ENCODE measurements around the gene MAP2.
"Not testable (repeated sequence)": the region's sequence is repeated elsewhere in the genome, so short reads cannot be mapped to it uniquely, and the experiment has no call there.

MAP2 gene

DNA sequence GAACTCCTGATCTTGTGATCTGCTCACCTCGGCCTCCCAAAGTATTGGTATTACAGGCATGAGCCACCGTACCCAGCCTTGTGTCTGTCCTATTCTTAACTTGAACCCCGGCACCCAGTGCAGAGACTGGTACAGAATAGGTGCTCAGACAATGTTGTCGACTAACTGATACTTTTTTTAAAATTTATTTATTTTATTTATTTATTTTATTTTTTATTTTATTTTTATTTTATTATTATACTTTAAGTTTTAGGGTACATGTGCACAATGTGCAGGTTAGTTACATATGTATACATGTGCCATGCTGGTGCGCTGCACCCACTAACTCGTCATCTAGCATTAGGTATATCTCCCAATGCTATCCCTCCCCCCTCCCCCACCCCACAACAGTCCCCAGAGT is 174.4 kb downstream of the MAP2 start:
- DNase-seq (ENCODE audit: low read depth): not testable (repeated sequence)

DNA sequence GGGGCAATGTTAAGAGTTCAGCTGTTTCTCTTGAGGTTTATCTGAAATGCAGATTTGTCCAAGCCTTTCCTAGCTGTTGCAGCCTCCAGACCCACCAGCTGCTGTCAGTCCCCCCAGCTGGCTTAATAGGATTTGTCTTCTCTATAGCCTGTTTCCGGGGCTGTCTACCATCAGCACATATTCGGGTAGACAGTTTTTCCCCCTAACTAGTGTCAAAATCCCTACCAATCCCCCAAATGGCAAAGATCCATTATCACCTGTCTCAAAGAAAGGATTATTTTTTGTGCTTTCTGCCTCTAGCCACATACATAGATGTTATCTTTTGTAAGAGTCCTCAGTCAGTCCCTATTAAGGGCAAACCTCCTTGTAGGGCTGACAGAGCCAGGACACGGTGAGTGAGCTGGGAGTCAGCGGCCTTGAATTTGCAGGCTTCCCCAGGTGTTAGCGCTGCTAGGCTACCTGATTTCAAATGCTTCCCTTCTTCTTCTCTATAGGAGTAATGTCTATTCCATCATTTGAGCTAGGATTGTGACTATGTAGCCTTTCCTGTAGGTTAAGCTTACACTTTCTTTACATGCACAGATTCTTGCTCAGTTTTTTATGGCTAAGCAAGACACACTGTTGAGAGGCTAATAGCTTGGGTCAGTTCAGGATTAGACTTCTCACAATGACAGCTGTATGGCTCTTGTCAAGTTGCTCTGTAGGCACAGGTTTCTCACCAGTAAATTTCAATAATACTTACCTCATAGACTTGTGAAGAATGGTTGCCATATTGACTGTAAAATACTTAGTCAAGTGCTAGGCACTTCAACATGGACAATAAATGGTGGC is 176.7 kb downstream of the MAP2 start:
- DNase-seq (ENCODE audit: low read depth): no peak

DNA sequence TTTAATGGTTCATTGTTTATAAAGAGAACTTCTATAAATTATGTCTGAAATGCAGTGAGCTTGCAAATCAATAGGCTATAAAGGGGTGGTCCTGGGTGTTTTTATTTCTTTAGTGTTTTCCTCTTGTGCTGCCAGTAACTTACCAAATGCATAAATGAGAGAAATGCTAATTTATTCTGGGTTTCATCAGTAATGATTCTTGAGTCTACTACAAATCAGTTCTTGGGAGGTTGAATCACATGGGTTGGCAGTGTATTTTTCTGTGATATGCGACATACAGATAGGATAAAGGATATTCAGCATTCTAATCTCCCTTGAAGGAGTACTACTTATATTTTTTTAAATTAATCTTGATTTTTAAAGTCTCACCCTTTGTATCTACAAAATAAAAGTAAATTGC is 177.7 kb downstream of the MAP2 start:
- DNase-seq (ENCODE audit: low read depth): no peak

DNA sequence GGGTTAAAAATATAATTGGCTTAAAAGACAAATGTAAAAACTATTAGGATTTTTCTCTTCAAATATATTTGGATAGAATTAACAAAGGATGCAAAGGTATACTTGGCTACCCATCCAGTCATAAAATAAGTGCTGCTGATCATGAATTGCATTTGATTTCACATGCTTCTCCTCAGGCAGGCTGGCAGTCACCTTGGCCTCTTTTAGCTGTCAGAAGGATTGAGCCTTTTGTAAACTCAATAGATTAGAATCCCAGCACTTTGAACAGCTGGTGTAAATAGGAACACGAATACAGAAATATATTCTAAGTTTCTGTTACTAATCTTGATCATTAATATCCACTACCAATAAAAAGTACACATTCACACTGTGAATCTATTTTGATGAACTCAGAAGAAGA is 178.4 kb downstream of the MAP2 start:
- DNase-seq (ENCODE audit: low read depth): no peak

DNA sequence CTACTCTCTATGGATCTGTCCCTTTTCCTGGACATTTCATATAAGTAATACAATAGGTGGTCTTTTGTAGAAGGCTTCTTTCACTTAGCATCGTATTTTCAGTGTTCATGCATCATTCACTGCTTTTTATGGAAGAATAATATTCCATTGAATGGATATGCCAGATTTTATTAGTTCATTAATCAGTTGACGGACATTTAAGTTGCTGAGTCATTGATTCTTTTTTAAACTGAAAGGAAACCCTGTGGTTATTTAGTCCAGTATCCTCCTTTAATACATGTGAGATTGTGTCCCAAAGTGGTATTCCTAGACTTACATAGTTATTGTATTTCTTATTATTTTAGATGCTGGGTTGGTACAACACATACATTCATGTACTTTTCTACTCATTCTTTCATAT is 185.7 kb downstream of the MAP2 start:
- no peak for DNase-seq (ENCODE audit: low read depth)

DNA sequence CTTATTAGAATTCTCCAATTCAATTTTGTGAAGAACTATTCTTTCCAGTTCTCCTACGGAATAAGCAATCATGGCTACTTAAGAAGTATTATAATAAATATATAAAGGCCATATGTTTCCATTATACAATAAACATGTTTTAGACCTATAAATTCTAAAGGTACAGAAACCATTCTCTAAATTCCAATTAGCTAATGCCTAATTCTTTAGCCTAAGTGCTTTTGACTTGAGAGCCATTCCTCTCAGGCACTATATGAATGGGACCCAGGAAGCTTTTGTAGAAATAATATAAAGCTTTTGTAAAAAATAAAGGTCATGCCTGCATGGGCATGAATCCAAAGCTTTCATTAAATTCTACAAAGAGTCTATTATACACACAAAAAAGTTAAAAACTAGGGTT is 186.8 kb downstream of the MAP2 start:
- DNase-seq (ENCODE audit: low read depth): no peak

DNA sequence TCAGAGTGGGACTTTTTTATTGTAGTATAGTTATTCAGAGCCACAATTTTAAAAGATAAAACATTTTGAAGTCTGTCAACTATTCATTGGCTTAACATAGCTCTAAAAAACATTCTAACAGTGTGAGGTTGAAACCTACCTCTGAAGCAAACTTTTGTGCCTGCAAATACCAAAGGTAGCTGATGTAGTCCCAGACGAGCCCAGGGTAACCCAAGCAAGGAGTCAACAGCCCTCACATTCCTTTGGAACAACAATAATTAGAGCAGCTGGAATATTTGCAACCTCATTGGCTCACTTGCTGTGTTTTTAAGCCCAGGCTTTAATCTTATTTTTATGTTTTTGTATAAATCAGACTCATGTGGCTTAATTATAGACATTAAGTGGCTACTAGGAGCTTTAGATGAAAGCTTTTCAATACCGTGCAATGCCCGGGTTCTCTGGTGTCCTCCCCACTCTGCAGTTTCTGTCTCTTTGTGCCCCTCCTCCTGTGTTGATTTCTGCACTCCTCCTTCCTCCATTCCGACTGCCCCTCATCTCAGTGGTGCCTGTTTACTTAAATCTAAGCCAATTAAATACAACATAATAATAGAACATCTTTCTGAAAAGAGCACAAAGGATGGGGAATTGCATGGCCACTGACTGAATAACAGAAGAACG is 189.9 kb downstream of the MAP2 start:
- no peak for DNase-seq (ENCODE audit: low read depth)

DNA sequence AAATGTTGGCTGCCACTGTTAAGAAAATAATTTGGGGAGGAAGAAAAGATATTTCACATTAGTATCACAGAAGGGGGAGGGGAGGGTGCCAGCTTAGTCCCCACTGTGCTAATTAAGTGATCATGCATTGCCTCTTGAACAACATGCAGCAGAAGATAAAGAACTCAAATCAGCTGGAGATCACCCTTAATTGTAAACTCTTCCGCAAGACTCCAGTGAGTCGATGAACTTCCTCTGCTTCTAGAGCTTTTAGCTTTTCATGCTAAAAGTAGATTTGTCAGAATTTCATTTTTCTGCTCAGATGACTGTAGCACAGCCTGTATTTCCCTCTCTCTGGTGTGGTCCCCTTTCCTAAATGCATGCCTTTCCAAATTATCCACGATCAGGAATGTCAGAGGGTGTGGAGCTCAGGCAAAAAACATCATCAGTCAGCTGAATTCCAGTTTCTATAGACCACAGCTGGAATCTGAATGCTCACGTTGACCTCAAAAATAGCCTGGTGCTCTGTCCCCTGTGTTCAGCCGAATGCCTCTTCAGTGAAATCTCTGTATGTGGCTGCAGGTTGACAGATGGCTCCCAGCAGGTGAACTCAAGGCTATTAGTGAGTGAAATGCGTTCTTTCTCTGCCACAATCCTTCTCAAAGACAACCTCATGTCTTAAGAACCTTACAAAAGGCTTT is 191.0 kb downstream of the MAP2 start:
- no peak for DNase-seq (ENCODE audit: low read depth)

DNA sequence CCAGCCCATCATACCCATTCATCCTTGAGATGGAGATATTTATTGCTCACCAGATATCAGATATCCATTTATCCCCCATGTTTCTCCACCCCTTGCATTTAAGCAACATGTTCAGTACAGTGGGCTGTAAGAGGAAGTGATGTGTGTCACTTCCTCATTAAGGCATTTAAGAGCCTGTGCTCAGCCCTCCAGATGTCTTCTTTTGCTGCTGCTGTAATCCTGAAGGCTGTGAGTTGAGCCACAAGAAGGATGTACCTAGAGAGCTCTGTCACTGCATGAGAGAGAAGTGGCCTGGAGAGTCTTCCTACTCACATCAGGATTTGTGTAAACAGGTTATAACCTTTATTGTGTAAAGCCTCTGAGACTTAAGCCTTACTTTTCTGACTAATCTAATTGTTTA is 195.9 kb downstream of the MAP2 start:
- DNase-seq (ENCODE audit: low read depth): no peak

DNA sequence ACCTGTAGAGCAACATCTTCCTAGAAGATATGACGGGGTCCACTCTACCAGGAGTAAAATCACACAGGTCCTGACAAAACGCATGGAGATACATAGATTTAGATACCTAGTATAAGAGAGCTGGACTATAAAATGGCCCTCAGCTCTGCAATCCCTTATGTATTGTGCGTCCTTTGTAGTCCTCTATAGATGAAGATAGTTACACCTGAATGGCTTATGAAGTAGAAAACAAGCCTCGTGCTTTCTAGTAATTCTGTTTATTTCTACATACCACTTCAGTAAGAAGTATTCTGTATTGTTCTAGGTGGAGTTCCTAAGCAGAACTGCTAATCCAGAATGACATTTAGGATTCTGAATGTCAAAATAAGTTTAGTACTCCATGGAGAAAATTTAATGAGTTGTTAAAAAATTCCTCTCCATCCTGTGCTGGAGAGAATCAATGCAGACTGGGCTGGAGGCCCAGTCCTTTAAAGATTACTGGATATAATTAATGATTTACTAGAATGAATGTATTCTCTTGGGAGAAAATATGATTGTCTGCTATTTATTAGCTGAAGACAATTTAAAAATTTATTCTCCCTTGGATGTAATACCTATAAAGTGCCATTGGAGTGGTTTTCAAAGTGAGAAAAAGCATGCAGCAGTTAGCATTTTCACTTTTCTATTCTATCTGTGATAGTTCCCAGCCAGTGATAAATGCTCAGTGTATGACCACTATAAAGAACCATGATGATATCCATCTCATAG is 200.5 kb downstream of the MAP2 start:
- no peak for DNase-seq (ENCODE audit: low read depth)

DNA sequence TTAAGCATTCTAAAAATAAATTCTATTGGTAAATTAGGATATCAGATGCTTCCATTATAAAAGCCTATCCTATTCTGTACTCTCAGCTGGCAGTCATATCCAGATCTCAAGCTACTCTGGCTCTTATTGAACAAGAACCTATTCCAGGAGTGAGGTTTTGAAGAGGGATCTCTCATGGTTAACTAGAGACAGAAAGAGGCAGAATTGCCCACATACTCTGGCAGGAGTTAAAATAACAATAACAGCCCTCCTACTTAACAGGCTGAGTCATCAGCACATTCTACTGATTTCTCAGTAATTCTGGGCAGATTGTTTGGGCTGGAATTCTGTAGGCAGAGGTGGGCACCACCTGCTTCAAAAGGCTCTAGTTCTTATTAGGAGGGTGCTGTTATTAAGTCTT is 205.8 kb downstream of the MAP2 start:
- DNase-seq (ENCODE audit: low read depth): no peak

DNA sequence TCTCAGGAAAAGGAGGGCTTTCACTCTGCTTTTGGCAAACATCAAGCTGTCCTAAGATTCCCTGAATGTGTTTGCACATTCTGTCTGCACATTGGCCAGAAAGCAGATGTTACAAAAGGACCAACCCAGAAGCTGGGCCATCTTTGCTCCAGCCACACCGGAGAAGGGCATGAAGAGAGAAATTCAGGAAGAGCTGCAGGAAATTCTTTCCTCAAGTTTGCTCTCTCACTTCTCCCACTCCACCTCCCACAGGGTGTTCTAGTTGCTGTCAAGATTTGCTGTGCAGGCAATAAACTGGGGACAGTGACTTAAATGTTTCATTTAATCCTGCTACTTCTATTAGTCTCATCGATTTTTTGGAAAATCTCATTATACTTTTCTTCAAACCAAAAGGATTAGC is 210.1 kb downstream of the MAP2 start:
- DNase-seq (ENCODE audit: low read depth): no peak

DNA sequence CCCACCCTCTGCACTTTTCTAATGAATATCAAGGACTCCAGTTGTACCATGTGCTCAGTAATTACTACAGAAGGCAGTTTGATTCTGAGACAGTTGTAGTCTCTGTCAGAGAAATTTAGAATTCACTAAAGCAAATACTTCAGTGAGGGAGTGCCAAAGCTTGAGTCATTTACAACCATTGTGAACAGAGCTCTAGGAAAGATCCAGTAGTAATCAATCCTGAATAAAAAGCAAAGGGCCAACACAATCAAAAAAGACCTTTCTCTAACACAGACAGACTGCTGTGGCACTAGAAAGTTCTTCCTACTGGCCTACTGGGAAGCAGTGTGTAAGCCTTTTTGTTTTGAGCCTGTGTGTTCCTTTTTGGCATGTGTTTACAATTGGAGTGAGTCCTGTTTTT is 212.2 kb downstream of the MAP2 start:
- DNase-seq (ENCODE audit: low read depth): no peak

DNA sequence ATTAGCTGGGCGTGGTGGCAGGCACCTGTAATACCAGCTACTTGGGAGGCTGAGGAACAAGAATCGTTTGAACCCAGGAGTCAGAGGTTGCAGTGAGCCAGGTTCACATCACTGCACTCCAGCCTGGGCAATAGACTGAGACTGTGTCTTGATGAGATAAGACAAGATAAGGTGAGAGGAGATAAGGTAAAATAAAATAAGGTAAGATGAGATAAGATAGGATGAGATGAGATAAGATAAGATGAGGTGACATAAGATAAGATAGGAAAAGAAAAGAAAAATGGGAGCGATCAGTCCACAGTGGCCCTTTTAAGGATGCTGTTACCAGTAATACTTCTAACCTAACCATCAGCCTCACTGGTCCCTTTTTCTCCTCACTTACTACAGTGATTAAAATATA is 213.4 kb downstream of the MAP2 start:
- DNase-seq (ENCODE audit: low read depth): no peak

DNA sequence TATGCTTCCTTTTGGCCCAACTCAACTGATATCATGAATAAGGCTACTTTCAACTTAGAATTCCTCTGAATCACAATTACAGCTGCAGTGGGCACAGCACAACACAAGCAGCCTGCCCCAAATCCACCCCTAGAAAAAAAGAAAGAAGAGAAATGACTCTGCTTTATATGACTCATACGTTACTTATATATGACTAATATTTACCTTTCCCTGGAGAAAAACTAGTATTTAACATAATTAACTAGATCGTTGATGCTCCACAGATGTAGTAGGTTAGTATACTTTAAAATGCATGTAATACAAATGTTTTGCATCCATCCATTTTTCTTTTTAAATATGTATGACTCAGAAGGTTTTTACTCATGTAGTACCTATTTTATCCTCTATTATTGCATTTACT is 214.5 kb downstream of the MAP2 start:
- no peak for DNase-seq (ENCODE audit: low read depth)

DNA sequence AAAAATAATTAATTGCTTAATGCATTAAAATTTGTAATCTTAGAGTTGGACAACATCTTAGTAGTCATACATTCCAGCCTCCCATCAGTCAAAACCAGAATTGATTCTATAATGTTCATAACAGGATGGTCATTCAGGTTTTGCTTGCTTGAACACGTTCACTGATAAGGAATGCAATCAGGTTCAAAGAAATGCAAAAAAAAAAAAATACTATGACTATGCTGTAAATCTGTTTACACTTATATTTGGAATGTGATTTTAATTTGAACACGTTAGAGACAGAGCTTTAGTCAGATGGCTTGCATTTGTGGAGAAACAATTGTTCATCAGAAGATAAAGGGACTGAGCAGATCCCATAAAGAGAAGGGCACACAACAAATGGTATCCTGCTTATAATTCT is 216.5 kb downstream of the MAP2 start:
- no peak for DNase-seq (ENCODE audit: low read depth)

DNA sequence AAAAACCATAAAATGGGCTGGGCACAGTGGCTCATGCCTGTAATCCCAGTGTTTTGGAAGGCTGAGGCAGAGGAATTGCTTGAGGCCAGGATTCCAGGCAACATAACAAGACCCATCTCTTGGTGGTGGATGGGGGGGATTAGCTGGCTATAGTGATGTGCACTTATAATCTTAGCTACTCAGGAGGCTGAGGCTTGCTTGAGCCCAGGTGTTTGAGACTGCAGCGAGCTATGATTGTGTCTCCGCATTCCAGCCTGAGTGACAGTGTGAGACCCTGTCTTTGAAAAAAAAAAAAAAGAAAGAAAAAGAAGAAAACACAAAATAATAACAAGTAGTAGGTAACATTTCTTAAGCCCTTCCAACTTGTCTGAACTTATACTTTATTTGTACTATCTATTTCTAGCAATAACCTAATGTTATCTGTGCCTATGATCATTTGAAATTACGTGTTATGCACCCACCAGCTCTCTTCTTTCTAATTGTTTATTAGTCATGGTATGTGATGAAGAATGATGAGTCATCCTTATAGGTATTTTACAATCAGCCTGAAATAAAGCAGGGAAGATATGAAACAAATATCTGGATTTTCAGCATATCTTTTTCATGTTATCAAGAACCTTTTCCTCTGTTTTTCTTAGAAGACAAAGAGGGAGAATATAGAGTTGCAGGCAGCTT is 218.4 kb downstream of the MAP2 start:
- DNase-seq (ENCODE audit: low read depth): no peak

DNA sequence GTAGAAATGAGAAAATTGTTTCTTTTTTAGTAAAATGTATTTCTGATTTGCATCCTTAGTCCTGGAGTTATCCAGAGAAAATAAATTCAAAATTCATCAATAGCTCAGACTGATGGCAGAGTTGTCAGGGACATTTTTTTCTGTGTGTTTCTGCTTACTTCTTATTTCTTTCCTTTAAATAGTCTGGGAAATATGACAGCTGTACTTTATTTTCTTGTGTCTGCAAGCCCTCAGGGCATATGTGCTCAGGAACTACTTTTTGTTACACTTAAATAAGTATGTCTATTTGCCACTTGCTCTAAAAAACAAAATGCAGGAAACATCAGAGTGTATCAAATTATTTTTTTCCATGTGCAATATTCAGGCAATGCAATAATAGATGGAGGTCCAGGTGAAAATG is 221.0 kb downstream of the MAP2 start:
- no peak for DNase-seq (ENCODE audit: low read depth)

DNA sequence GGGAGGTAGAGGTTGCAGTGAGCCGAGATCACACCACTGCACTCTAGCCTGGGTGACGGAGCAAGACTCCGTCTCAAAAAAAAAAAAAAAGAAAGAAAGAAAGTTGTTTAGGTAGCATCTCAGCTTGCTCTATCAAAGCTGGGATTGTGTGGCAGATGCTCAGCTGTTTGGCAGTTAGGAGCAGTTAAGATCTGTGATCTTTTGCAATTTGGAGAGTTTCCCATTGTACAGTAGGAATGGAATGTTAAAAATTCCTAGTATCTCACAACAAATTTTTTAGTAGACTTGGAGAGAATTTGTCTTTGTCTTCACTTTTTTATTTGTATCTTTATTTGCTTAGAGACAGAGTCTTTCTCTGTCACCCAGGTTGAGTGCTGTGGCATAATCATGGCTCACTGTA is 224.9 kb downstream of the MAP2 start:
- no peak for DNase-seq (ENCODE audit: low read depth)

DNA sequence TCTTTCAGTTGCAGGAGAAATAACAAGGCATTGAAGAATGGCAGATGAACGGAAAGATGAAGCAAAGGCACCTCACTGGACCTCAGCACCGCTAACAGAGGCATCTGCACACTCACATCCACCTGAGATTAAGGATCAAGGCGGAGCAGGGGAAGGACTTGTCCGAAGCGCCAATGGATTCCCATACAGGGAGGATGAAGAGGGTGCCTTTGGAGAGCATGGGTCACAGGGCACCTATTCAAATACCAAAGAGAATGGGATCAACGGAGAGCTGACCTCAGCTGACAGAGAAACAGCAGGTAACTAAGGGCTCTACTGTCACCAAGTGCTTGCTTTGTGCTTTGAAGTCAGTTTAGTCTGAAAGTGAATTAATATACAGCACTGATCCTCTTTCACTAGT is 229.3 kb downstream of the MAP2 start:
- no peak for DNase-seq (ENCODE audit: low read depth)

DNA sequence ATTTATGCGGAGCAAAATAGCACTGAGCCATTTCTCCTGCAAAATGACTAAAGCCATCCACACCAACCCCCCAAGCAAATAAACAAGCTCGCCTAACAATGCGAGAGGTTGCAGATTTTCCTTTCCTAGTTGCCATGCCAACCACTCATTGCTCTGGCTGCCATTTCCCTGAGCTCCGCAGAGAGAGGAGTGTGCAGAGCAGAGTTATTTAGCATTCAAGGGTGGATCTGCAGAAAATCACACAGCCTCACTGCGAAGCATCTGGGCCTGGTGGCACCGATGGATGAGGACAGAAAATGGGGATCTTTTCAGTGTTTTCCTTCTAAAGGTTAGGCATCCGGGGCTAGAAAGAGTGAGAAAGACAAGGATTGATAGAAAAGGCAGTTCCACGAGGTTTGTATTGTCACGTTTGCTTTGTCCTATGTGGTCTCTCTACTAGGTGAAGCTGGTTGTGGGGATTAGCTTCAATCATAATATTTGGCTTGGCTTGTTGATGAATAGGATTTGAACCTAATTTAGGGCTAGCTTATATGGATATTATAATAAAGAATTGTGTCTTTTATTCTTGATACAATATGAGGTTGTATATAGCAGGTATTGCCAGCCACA is 237.5 kb downstream of the MAP2 start:
- DNase-seq (ENCODE audit: low read depth): no peak

DNA sequence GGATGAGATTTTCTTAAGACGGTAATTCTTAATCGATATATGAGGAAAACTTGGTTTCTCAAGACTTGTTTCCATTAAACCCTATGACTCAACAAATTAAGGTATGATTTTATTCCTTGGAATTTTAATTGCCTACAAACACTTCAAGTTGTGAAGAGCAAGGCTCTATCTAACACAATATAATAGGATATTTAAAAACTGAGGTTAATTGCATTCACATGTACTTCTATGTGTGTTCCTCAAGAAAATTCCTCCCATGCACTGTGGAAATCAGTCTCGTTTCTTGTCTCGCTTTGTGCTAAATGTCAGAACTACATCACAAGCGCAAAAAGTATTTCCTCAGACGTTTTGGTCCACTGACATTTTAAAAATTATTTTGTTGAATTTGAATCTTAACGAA is 238.2 kb downstream of the MAP2 start:
- DNase-seq (ENCODE audit: low read depth): no peak

Measured in activated T-cell treated with anti-CD3 and anti-CD28 coated beads for 24 hours (primary cell).